Medulla oblongata (tissue), 1 donor: ENCODE results near the gene TRIM6.
"Not testable (repeated sequence)": the region's sequence is repeated elsewhere in the genome, so short reads cannot be mapped to it uniquely, and the experiment has no call there.

Source experiments
- DNase-seq: peaks from one replicate; pipeline ENCODE4 v3.0.0-alpha.2; 2015; ENCODE audit errors: extremely low spot score

Gene TRIM6

GRCh38 chr11:5603326-5603725 is 6.9 kb downstream of the TRIM6 start:
- DNase-seq = peak; percentile 21

GRCh38 chr11:5604896-5605295 is 8.5 kb downstream of the TRIM6 start:
- no peak for DNase-seq

- DNase-seq = no peak
Observed at GRCh38 chr11:5605849-5606248, 9.4 kb downstream of the TRIM6 start.

GRCh38 chr11:5608808-5609207 is 12.4 kb downstream of the TRIM6 start:
- no peak for DNase-seq

DNA sequence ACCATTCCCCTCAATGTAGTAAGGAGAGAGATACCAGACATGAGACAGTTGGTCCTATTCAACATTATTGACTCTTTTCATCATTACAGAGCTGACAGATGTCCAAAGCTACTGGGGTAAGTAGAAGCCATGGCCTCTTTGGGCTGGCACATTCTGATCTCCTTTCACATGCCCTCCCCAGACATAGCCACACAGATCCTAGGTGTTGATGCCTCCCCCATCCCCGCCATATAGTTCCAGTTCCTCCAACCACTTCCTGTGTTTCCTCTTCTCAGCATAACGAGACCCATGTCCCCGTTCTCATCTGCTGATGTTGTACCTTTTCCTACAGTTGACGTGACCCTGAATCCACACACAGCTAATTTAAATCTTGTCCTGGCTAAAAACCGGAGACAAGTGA is 14.0 kb downstream of the TRIM6 start:
- no peak for DNase-seq

GRCh38 chr11:5611627-5612026 is 15.2 kb downstream of the TRIM6 start:
- DNase-seq = no peak

GRCh38 chr11:5618807-5619206 is 22.4 kb downstream of the TRIM6 start:
- no peak for DNase-seq

DNA sequence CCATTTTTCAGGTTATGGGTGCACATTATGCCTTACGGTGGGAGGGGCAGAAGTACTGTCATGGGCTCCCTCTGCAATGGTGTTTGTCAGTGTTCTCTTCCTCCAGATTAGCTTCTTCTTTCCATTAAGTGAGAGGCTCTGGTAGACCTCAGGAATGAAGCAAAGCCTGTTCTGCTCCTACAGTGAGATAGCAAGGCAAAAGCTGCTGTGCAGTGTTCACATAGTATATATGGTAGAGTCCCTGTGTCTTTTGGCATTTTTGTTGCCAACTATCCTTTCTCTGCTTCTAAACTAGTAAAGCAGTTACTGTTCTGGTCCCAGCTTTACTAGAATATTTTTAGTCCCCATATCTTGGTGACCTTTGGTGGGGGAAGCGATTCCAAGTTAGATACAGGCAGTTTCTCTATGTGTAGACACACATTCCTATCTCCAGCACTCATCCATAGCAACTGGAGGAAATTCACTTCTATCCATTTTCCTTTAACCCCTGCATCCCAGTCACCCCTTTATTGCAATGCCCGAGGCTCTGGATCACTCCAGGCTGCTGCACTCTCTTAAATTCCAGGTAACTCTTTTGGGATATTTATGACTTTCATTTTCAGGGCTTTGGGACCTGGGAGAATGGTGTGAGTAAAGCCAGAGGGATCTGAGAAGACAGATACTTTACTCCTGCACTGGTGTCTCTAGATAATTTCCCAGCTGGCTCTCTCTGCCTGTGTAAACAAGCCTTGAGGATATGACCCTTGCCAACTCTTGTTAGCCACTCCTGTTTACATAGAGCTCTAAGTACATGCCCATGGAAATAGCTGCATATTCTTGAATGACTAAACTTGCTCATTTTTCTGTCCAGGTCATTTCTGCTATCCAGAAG is 24.4 kb downstream of the TRIM6 start:
- DNase-seq = no peak

DNA sequence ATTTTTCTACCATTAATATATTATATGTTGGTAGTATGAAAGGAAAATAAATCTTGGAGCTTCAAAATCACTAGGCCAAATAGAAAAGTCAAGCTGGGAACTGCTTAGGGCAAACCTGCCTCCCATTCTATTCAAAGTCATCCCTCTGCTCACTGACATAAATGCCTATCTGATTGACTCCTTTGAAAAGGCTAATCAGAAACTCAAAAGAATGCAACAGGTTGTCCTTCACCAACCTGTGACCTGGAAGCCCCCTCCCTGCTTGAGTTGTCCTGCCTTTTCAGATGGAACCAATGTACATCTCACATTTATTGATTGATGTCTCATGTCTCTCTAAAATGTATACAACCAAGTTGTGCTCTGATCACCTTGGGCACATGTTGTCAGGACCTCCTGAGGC is 25.1 kb downstream of the TRIM6 start:
- no peak for DNase-seq

GRCh38 chr11:5622802-5623201 is 26.4 kb downstream of the TRIM6 start:
- no peak for DNase-seq

- DNase-seq = peak; percentile 89
Observed at GRCh38 chr11:5624489-5625279, 28.2 kb downstream of the TRIM6 start, which contains the start of gene TRIM34. Gene TRIM34 (plus strand): TSS chr11:5625001. CDS start chr11:5632332, 7,331 bp downstream.

DNA sequence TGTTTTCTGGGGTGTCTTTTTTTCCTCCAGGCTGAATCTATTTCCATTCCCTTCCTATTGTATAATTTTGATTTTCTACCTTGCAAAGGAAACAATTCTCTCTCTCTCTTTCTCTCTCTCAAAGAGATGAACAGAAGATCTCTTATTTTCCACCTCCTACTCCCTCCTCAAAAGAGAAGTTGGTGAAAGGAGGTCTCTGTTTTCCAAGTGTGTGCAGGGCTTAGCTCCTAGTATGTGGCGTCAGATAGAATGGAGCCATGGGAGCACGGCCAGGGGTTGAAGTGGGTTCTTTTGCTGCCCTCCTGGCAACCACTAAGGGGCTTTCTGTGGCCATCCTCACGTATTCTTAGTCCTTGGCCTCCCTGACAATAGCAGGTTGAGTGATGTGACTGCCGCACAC is 28.8 kb downstream of the TRIM6 start:
- no peak for DNase-seq

- no peak for DNase-seq
Observed at GRCh38 chr11:5626196-5626595, 29.8 kb downstream of the TRIM6 start.

- DNase-seq = no peak
Observed at GRCh38 chr11:5631417-5631816, 35.0 kb downstream of the TRIM6 start.

GRCh38 chr11:5631969-5632635 is 35.7 kb downstream of the TRIM6 start:
- DNase-seq = no peak

- DNase-seq = no peak
Observed at GRCh38 chr11:5639953-5640352, 43.5 kb downstream of the TRIM6 start.

- no peak for DNase-seq
Observed at GRCh38 chr11:5643585-5643984, 47.1 kb downstream of the TRIM6 start.

DNA sequence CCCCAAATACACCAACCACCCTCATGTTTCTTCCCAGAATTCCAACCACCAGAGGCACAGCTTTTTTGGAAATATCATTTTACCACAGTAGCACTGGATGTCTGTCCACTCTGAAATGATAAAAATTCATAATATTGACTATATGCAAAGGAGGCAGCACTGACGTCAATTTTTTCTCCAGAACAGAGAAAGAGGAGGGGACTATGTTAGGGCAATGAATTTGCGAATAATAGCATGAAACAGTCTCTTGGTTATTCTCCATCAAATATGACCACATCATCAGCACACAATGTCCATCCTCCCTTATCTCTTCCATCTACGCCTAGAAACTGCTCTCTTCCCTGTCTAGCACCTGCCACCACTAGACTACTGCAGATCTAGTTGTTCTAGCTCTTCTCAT is 49.7 kb downstream of the TRIM6 start:
- no peak for DNase-seq

GRCh38 chr11:5655474-5655873 is 59.0 kb downstream of the TRIM6 start:
- no peak for DNase-seq

DNA sequence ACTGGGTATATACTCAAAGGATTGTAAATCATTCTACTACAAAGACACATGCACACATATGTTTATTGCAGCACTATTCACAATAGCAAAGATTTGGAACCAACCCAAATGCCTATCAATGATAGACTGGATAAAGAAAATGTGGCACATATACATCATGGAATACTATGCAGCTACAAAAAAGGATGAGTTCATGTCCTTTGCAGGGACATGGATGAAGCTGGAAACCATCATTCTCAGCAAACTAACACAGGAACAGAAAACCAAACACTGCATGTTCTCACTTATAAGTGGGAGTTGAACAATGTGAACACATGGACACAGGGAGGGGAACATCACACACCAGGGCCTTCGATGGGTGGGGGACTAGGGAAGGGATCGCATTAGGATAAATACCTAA is 60.5 kb downstream of the TRIM6 start:
- not testable (repeated sequence) for DNase-seq

GRCh38 chr11:5658318-5658717 is 61.9 kb downstream of the TRIM6 start:
- no peak for DNase-seq
